ENCODE results near the gene MAP3K7CL.

- no peak for TF ChIP-seq EZH2 (IDR thresholded peaks at IDR 0.05; ENCODE audit: insufficient read depth, low read length)
- no peak for TF ChIP-seq CTCF (IDR thresholded peaks at IDR 0.05; ENCODE audit: insufficient read depth, low read depth, low read length)
Observed at GRCh38 chr21:29174607-29175013, 44.2 kb downstream of the MAP3K7CL start.
